ENCODE results near the gene SCTR. TPM values are rescaled to one million over a fixed set of nuclear protein-coding genes. Genes with fewer than 3 reads are reported as not detected.
A peak's percentile ranks its signal among the peaks of the same experiment; 100 is the strongest.

SCTR gene
- total RNA-seq, 1 experiment from 2014 or later = not detected

DNA sequence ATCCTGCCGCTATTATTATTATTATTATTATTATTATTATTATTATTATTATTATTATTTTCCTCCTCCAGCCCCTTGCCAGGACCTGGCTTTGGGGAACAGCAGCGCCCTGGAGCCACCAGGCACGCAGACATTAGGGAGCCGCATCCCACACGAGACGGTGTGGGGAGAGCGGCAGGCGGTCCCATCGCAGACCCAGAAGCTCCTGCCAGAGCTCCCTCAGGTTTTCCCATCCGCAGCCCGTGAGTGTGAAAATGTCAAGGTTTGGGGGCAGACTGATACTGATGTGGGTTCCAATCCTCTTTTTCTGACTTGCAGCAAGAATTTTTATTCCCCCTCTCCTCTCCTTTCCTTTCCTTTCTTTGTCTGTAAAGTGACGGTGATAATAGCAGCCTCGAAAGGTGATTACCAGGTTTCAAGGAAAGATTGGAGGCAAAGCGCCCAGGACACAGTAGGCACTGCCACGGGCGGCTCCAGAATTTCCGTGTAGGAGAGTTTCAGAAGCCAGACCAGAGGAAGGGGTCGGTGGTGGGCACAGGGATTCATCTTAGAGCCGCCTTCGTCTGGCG lies 816 bp downstream of the SCTR start:
- DNase-seq (ENCODE audit: low spot score) = no peak

DNA sequence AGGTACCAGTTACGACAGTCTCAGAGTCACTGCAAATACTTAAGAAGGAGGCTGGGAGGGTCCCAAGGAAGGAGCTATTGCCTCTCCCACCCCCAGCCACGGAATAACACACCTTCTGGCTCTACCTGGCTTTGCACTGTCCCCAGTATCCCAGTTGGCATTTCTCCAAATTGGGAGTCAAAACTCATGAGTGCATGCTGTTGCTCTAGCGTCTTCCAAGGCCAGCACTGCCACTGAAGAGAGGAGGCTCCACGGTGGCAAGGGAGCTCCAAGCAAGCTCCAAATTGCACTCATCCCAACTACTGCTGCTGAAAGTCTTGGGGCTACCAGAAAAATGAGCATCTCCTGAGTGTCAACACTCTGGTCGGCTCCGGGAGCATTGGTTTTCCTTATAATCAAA lies 1.6 kb downstream of the SCTR start:
- DNase-seq (ENCODE audit: low spot score) = no peak

DNA sequence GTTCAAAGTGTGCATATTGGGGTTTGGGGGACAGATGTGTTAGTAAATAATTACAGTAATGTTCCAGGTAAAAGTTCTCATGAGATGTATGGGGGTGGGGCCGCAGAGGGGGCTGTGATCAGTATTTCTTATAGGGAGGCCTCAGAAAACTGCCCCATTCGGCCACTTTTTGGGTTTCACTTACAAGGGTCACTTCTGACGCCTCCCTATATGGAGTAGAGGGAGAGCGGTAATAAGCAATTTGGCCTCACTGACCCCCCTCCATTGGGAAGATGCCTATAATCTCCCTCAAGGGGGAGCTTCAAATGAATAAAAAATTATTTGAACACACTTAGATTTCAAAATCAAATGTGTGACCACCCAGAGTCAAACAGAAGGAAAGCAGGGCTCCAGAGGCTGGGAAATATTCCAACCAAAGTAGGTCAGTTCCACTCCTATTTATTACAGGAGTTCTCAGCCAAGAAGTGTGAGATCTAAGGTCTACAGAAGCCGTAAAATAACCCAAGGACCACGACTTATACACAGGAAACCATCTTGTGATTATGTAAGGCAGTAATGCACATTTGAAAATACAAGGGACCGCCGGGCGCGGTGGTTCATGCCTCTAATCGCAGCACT lies 2.7 kb downstream of the SCTR start:
- DNase-seq (ENCODE audit: low spot score) = no peak

DNA sequence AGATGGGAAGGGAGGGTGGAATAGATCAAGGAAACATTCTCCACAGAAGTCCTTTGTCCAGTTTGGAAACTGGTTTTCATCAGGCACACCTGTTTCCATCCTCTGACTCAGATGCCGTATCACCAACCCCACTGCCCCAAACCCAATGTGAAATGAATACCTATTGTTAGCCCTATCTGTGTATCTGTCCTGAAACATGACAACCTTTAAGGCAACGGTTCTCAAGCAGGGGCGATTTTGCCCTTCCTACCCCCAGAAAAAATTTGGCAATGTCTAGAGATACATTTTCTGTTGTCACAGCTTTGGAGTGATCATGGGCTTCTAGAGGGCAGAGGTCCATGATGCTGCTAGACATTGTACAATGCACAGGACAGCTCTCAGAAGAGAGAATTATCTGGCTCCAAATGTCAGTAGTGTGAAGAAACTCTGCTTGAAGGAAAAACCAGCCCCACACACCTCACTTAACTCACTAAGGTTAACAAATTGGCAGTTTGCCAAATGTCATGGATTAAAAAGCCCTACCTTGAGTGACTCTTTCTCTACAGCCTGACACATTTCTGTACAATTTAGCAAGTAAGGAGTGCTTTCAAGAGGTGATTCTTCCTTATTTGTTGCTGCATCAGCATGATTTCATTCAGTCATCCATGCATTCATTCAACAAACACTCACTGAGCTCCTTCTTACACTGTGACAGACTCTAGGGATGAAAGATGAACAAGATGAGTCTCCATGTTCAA lies 3.4 kb downstream of the SCTR start:
- DNase-seq (ENCODE audit: low spot score) = peak; percentile 15

DNA sequence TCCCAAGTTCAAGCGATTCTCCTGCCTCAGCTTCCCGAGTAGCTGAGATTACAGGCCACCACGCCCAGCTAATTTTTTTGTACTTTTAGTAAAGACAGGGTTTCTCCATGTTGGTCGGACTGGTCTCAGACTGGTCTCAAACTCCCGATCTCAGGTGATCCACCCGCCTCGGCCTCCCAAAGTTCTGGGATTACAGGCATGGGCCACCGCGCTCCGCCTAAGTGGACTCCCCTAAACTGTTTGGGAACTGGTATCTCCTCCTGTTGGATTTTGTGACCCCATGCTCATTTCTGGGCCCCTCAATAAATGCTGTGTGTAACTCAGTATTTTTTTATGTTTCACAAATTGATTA lies 5.2 kb downstream of the SCTR start:
- DNase-seq (ENCODE audit: low spot score) = no peak

DNA sequence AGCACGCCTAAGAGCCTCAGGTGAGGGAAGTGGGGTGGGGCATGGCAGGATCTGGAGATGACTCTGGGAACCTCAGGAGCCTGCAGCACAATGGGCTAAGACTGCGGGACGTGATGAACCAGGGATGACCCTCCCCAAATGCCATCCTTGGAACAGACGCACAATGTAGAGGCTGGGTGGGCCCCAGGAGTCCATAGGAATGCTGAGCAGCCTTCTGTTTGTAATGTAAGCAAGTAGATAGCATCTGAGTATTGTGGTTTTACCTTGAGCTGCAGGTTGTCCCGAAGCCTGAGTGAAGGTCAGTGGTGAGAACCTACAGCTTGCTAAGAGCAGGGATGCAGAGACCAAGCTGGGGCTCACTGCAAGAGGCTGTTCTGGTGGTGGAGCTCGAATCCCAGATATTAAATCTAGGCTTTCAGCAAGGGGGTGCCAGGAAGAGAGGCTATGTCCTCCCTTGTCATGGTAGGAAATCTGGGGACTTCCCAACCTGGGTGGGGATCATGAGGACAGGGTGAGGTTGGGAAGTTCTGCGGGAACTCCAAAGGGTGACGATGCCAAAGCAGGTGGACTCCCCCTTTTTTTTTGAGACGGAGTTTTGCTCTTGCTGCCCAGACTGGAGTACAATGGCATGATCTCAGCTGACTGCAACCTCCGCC lies 5.8 kb downstream of the SCTR start:
- no peak for DNase-seq (ENCODE audit: low spot score)

DNA sequence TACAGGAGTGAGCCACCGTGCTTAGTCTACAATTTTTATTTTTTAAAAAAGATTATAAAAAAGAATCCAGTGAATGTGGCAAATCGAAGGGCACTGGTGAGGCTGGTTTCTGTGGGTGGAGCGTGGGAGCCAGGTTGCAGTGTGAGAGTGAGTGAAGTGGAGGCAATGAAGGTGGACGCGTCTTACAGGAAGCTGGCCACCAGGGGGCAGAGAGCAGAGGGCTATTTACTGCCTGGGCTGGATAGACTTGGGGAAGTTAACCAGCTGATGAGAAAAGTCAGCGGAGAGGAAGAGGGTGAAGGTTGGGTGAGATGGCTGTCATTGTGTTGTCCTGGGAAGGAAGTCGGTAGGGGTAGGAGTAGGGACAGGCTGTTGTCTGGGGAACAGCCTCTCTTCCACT lies 6.8 kb downstream of the SCTR start:
- peak; percentile 84 for DNase-seq (ENCODE audit: low spot score)

DNA sequence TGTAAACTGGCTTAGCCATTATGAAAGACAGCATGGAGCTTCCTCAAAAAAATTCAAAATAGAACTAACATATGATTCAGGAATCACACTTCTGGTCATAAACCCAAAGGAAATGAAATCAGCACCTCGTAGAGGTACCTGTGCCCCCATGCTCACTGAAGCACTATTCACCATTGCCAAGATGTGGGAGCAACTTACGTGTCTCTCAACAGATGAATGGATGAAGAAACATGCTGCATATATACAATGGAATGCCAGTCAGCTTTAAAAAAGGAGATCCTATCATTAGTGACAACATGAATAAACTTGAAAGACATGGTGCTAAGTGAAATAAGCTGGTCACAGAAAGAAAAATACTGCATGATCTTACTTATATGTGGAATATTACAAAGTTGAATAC lies 8.2 kb downstream of the SCTR start:
- no peak for DNase-seq (ENCODE audit: low spot score)

DNA sequence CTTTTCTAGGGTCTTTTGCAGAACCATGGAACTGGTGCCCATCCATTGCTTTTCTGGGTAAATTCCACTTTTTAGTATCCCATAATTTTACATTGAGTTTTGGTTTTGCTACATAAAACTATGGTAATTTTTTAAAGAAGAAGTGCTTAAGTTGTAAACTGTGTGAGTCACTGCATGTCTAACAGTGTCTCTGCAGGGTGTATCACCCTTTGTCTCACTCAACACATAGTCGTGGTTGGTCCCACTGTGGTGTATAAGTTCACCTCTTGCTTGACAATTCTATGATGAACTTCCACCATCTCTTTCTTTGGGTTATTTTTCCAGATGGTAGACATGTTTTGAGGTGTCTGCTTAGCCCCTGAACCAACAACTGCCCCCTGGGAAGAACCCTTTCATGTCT lies 10.5 kb downstream of the SCTR start:
- no peak for DNase-seq (ENCODE audit: low spot score)

DNA sequence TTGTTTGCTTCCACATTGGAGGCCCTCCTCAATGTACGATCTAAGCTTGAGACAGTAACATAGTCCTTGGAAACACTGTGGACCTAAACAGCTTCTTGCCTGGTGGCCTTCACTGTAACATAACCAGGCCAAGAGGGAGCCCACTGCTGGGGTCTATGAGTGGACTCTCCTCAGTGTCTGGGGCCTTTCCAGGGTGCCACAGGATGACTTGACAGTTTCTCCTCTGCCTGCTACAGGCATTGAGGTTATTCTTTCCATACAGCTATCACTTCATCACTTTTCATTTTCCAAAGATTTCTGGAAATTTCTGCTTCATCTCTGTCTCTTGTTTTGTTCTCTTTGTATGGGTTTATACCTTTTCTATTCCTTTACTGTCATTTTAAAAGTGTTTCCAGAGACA lies 11.3 kb downstream of the SCTR start:
- no peak for DNase-seq (ENCODE audit: low spot score)

DNA sequence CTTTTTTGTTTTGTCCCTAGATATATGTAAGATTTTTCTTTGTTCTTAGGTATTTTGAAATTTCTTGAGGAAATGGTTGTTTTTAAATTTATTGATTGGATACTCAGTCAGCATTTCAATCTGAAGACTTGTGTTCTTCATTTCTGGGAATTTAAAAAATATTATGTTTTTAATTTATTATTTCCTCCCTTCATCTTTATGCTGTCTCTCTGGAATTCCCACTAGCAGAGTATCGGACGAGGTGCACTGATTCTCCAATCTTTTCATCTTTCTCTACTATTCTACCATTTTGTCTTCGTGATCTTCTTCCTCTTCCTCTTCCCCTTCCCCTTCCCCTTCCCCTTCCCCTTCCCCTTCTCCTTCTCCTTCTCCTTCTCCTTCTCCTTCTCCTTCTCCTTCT lies 12.3 kb downstream of the SCTR start:
- no peak for DNase-seq (ENCODE audit: low spot score)

DNA sequence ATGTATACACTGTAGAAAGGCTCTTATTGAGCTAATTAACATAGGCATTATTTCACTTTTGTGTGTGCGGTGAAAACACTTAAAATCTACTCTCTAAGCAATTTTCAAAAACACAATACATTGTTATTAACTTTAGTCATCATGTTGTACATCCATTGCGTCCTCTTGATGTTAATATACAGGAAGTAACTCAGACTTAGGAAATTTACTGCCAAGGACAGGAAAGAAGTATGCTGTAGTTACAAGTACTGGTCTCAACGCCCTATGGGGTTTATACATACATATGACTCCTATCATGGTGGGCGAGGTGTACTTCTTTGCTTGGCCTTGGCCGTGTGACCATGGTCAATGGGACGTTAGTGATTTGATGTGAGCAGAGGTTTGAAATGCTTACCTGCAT lies 15.5 kb downstream of the SCTR start:
- no peak for DNase-seq (ENCODE audit: low spot score)

DNA sequence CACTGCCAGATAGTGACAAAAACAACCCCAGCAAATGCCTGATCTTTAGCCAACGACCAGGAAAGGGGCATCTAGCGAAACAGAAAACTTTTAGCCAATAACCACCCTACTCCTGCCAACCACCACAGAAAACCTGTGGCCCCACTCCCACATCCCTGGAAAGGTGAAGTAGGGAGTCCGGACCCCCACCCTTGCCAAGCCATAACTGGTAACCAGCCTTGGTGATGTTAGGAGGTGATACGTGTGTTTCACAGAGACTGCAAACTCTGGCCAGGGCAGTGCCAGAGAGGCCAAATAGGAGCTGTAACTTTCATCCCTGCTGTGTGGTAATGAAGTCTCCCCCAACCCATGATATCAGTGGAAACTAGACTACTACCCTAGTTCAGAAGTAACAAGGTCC lies 27.6 kb downstream of the SCTR start:
- DNase-seq (ENCODE audit: low spot score) = no peak

DNA sequence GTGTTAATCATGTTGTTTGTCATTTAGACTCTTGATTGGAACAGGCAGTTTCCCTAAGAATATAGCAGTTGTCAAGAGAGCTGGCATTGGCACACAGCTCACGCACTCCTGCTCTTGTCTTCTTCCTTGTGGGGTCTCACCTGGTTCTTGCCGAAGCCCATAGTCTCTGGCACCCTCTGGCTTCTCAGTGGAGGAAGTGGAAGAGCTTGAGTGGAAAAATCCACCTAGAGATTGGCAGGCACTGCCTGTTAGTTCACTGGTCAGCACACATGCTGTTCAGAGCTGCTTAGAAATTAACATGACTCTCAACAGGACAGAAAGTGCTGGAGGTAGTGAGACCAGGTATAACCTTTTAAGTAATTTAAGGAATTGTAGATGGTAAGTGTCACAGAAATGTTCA lies 28.3 kb downstream of the SCTR start:
- no peak for DNase-seq (ENCODE audit: low spot score)

DNA sequence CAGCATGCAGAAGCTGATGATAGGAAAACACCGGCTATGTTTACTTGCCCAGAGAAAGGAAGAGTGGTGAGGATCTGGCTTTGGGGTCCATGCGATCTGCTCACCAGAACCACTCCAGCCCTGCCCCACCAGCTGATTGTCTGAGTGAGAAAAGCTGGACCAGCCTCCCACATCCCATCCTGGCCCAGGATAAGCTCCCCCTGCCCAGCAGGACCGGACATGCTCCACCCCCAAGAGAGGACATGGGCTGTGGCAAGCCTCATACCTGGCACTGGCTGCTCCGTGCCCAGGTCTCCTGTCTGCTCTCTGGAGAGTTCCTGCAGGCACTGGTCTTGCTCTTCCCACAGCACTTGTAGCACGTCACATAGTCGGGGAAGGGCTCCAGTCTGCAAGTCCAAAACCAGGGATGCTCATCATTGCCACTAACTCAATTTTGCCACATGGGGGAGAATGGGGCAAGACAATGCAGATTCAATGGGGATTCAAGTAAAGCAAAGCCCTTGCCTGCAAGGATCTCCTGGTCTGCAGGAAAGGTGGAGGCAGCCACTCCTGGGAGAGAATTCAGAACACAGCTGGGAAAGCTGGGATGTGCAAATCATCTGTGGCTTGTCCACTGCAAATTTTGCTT lies 30.0 kb downstream of the SCTR start:
- no peak for DNase-seq (ENCODE audit: low spot score)

DNA sequence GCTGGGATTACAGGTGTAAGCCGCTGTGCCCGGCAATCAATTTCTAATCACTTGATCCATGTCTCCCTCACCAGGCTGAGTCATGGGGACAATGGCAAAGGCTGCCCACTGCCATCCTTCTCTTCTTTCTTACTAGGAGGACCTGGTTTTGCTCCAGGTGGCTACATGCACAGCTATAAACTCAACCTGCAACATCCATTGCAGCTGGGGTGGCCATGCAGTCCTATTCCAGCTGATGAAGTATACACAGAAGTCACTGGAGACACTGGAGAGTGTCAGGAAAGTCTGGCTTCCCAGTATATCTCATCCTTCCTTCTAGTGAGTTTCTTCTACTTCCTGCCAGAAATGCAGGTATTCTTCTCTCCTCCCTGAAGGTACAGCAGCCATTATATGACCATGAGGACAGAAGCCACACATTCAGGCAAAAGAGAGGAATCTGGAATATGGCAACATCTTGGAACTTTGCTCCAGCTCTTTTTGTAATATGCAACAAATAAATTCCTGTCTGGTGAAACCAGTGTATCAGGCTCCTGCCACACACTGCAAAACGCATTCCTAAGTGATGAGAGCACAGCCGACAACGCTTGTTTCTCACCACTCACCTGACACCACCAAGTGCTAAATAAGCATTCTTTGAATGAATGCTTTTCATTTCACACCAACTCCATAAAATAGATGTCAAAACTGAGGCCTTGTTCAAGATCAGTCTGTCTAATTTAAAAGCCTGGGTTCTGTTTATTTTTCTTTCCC lies 32.3 kb downstream of the SCTR start:
- peak; percentile 82 for DNase-seq (ENCODE audit: low spot score)

DNA sequence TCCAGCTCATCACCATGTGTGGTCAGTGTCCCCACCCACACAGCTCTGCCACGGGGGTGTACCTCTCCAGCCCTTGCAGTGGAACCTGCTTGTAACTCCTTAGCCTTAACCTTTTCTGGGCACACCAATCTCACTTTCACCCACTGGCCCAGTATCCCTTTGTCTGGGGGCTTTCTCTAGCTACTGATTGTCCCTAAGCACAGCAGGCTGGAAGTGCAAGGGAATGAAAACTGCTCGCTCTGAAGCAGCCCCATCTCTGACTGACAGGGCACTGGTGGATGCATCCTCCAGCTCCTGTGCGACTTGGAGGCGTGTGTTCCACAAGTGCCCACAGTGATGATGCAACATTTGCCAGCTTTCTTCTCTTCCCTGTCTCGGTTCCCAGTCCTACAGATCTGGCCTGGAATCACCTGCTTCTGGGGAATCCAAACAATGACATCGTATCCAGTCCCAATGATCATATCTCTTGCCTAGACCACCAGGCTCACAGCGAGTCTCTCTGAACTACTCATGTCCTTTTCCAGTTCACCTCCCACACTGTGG lies 33.6 kb downstream of the SCTR start:
- DNase-seq (ENCODE audit: low spot score) = no peak

DNA sequence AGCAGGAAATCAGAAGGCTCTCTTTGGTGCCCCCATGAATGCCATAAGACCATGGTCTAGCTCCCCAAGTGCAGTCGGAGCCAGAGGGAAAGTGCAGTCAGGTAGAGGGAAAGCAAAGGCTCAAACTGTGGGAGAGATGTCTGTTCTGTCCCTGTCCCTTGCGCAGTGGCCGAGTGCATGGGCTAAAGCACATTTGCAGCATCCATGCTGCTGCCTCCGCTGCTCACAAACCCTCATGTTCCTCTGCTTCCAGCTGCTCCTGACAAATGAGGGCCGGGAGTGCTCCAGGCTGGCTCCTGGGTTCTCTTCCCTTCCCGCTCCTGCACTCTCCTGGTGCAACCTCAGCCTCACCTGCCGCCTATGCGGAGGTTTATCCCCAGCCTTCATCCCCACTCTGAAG lies 34.2 kb downstream of the SCTR start:
- no peak for DNase-seq (ENCODE audit: low spot score)

DNA sequence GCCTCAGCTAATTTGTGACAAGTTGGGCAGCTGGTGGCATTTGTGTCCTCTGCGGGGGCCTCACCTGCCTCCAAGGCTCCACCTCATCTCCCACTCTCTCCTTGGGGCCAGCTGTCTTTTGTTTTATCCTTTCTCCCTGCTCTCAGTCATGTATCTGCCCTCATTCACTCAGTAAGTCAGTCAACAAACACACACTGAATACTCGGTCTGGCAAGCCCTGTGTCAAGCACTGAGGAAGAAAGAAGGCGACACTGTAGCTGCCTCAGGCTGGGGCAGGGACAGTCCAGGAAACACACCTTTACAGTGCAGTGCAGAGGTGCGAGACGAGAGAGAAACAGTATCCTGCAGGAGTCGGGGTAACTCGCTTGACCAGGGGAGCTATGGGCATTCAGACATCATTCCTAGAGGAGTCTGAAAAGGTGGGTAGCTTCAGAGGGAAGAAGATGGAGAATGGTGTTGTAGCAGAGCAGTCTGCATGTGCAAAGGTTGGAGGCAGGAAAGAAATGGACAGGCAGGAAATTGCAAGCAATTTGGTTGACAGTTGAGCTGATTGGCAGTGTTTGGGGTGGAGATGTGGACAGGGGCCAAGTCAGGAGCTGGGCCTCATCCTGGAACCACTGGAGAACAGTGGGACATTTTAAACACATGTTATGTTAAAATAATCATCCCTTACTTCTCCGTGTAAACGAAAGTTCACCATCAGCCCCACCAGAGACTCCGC lies 34.9 kb downstream of the SCTR start:
- DNase-seq (ENCODE audit: low spot score) = peak; percentile 48
